ENCODE data around the gene HPS5. TPM values are rescaled to one million over a fixed set of nuclear protein-coding genes. Genes with fewer than 3 reads are reported as not detected.

Gene HPS5
- total and polyA plus RNA-seq, 2 of the 4 experiments (the other 2 are of a cell fraction): 7.9 to 28.3 TPM

DNA sequence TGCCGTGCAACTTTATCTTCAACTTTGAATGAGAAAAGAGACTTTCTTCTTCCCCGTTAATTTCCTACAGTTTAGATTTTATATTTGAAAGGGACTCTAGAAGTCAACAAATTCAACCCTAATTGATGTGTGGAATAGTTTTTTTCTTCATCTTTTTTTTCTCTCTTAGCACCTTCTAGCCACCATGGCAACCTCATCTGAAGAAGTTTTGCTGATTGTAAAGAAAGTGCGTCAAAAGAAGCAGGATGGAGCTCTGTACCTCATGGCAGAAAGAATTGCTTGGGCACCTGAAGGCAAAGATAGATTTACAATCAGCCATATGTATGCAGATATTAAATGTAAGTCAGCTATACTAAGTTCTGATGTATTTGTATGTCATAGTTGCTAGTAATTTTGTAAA lies 11.0 kb upstream of the HPS5 start:
- TF ChIP-seq BHLHE40 (IDR thresholded peaks at IDR 0.05; ENCODE audit: low read depth, low read length): no peak
- TF ChIP-seq SMC3 (IDR thresholded peaks at IDR 0.05; ENCODE audit: low read depth, low read length): no peak
- no peak for TF ChIP-seq RCOR1 (IDR thresholded peaks at IDR 0.05; ENCODE audit: insufficient replicate concordance, low read length)
- TF ChIP-seq MXI1 (IDR thresholded peaks at IDR 0.05; ENCODE audit: borderline replicate concordance, low read depth, low read length): no peak
- no peak for TF ChIP-seq CHD1 (IDR thresholded peaks at IDR 0.05; ENCODE audit: low read depth, low read length)
- no peak for TF ChIP-seq MAZ (IDR thresholded peaks at IDR 0.05; ENCODE audit: borderline replicate concordance, low read depth, low read length)
- no peak for TF ChIP-seq MAFK (IDR thresholded peaks at IDR 0.05; ENCODE audit: low read depth, low read length)
- no peak for TF ChIP-seq FOS (IDR thresholded peaks at IDR 0.05; ENCODE audit: low read depth, low read length)
- no peak for TF ChIP-seq RAD21 (IDR thresholded peaks at IDR 0.05; ENCODE audit: low read length)
- TF ChIP-seq NFE2L2 (IDR thresholded peaks at IDR 0.05; ENCODE audit: low read depth, low read length): no peak
- no peak for TF ChIP-seq CEBPB (IDR thresholded peaks at IDR 0.05; ENCODE audit: low read depth, low read length)
- no peak for ATAC-seq (ENCODE audit: low read depth)
- CTCF ChIA-PET: no interaction called here

More for the DNA sequence above, 11.0 kb upstream of the HPS5 start:
- Histone ChIP-seq H4K8ac (ENCODE audit: low read depth in 2 of 2, low read length in 2 of 2) (no peak overlapping the region), H3K4me3 (ENCODE audit: insufficient read depth, low read depth, low read length) (no peak overlapping the region), H2AK5ac (ENCODE audit: low read depth, low read length) (no peak overlapping the region), H3K4ac (ENCODE audit: low read depth, low read length) (no peak overlapping the region), H3K18ac (ENCODE audit: low read depth, low read length) (no peak overlapping the region), H4K91ac (ENCODE audit: insufficient read depth, low read depth, low read length) (no peak overlapping the region), H2BK15ac (ENCODE audit: low read depth, low read length) (no peak overlapping the region), H3K14ac (replicated peaks; ENCODE audit: low read depth, low read length) (no peak overlapping the region), H3K9me1 (ENCODE audit: insufficient read depth, low read length) (no peaks in the 10 kb centered on the region), H3K4me1 (ENCODE audit: control insufficient read depth, insufficient read depth, low read length) (no peaks in the 10 kb centered on the region), H2BK5ac (ENCODE audit: low read depth, low read length, poor library complexity, severe bottlenecking) (no peak overlapping the region), H2BK20ac (ENCODE audit: low read depth, low read length) (no peak overlapping the region), H4K20me1 (ENCODE audit: insufficient read depth, low read length) (peaks cover 13% of the 10 kb centered on the region; the same call in 1 of the 2 replicates), H2AFZ (replicated peaks; ENCODE audit: low read length, poor library complexity) (no peak overlapping the region), H2AK9ac (replicated peaks; ENCODE audit: low read depth, low read length, poor library complexity) (no peak overlapping the region), H2BK120ac (ENCODE audit: low read depth, low read length) (no peak overlapping the region), H4K5ac (ENCODE audit: low read depth, low read length) (no peak overlapping the region), H3K23ac (ENCODE audit: low read depth, low read length) (no peak overlapping the region), H3K9me3 (ENCODE audit: control insufficient read depth, insufficient read depth, low read length) (no peaks in the 10 kb centered on the region), H3K27me3 (ENCODE audit: control insufficient read depth, insufficient read depth, low read length) (no peaks in the 10 kb centered on the region), H3K4me2 (ENCODE audit: low read depth, low read length) (no peak overlapping the region), H3K79me1 (ENCODE audit: low read depth in 1 of 2, low read length in 2 of 2) (peaks cover 31 to 34% of the 10 kb centered on the region in 2 experiments), H3K9ac (ENCODE audit: low read depth, low read length) (no peak overlapping the region), H3K36me3 (ENCODE audit: control insufficient read depth, insufficient read depth, low read length) (peaks cover 39% of the 10 kb centered on the region), H3K27ac (ENCODE audit: insufficient read depth, low read length) (no peak overlapping the region), H3K56ac (ENCODE audit: extremely low read depth, insufficient read depth, low read length) (no peak overlapping the region)
- DNase-seq: no peak
- no CpG with 5 or more reads among the region's 3 CpGs for WGBS, 2 experiments (ENCODE audit: extremely low coverage in 2 of 2, insufficient read length in 1 of 2)
- intact Hi-C loops (cut with micrococcal nuclease): no loop called here
- BruUV-seq (replicated peaks): no TSS peak
- dilution Hi-C loops (cut with HindIII; ENCODE audit: low sequenced_read_pairs, unreplicated experiment): no loop called here
- POLR2A ChIA-PET (ENCODE audit: unreplicated experiment): no interaction called here
- in situ Hi-C loops (cut with MboI; ENCODE audit: low sequenced_read_pairs): no loop called here
